Measurements from ENCODE around the gene GREB1L.
"Not testable (repeated sequence)": the region's sequence is repeated elsewhere in the genome, so short reads cannot be mapped to it uniquely, and the experiment has no call there.

GREB1L gene

GRCh38 chr18:21272016-21272579 lies 30.1 kb downstream of the GREB1L start:
- Mint-ChIP-seq H3K4me1 (ENCODE audit: low read depth) (no peaks in the 10 kb centered on the region), H3K9me3 (peaks cover 2% of the 10 kb centered on the region), H3K27me3 (no peaks in the 10 kb centered on the region), H3K4me3 (no peak overlapping the region), H3K36me3 (ENCODE audit: low read depth) (no peaks in the 10 kb centered on the region), H3K27ac (no peak overlapping the region)
- intact Hi-C loops (cut with micrococcal nuclease): no loop called here

- Mint-ChIP-seq H3K27me3 (no peaks in the 10 kb centered on the region), H3K9me3 (peaks cover 6% of the 10 kb centered on the region), H3K4me1 (ENCODE audit: low read depth) (no peaks in the 10 kb centered on the region), H3K4me3 (no peak overlapping the region), H3K27ac (no peak overlapping the region), H3K36me3 (ENCODE audit: low read depth) (no peaks in the 10 kb centered on the region)
- intact Hi-C loops (cut with micrococcal nuclease): no loop called here
Observed at GRCh38 chr18:21273568-21273967, 31.5 kb downstream of the GREB1L start.

DNA sequence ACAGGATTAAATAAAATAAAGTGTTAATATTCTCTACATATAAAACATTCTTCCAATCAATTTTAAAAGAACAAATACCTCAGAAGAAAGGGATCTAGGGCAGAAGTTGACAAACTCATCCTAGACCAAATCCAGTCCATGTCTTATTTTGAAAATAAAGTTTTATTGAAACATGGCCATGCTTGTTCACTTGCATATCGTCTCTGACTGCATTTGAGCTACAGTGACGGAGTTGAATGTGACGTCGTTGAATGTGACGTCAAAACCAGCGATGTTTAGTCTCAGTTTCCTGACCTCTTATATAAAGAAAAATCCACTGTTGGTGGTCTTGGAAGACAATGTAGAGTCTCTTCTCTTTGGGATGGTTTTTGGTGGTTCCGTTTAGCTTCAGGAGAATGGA lies 33.6 kb downstream of the GREB1L start:
- intact Hi-C loops (cut with micrococcal nuclease): no loop called here
- no peaks in the 10 kb centered on the region for H3K27me3 Mint-ChIP-seq
- H3K9me3 Mint-ChIP-seq: peaks cover 6% of the 10 kb centered on the region
- H3K4me3 Mint-ChIP-seq: no peak overlapping the region
- H3K36me3 Mint-ChIP-seq (ENCODE audit: low read depth): no peaks in the 10 kb centered on the region
- no peaks in the 10 kb centered on the region for H3K4me1 Mint-ChIP-seq (ENCODE audit: low read depth)
- no peak overlapping the region for H3K27ac Mint-ChIP-seq

DNA sequence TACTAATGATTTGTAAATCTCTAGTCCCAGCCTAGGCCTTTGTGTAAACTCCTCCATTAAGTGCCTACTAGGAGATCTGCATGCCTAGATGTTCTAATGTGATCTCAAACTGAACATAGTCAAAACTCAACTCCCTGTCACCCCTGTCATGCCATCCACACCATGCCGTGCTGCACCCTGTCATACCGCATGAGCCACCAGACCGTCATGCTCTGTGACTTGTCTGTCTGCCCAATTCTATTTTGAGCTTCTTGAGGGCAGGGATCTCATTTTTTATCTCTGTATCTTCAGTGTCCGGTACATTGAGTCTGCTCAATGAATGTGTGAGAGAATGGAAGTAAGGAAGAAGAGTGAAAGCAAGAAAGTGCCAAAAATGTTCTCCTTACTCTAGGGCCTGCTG lies 35.5 kb downstream of the GREB1L start:
- peaks cover 6% of the 10 kb centered on the region for H3K9me3 Mint-ChIP-seq
- intact Hi-C loops (cut with micrococcal nuclease): no loop called here
- H3K27ac Mint-ChIP-seq: no peak overlapping the region
- H3K27me3 Mint-ChIP-seq: no peaks in the 10 kb centered on the region
- H3K4me3 Mint-ChIP-seq: no peak overlapping the region
- no peaks in the 10 kb centered on the region for H3K4me1 Mint-ChIP-seq (ENCODE audit: low read depth)
- no peaks in the 10 kb centered on the region for H3K36me3 Mint-ChIP-seq (ENCODE audit: low read depth)

DNA sequence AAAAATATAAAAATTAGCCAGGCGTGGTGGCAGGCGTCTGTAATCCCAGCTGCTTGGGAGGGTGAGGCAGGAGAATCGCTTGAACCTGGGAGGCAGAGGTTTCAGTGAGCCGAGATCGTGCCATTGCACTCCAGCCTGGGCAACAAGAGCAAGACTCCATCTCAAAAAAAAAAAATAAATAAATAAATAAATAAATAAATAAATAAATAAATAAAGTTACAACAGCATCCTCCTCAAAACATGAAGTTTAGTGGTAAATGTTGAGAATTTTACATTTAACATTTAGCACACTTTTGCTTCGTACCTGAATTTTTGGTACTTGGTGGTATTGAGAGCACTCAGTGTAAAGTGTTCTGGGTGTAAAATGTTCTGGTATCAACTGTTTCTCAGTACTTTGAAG lies 36.2 kb downstream of the GREB1L start:
- H3K4me1 Mint-ChIP-seq (ENCODE audit: low read depth); H3K36me3 Mint-ChIP-seq (ENCODE audit: low read depth); intact Hi-C loops (cut with micrococcal nuclease); H3K27me3 Mint-ChIP-seq; H3K27ac Mint-ChIP-seq; H3K9me3 Mint-ChIP-seq; H3K4me3 Mint-ChIP-seq: not testable (repeated sequence)

DNA sequence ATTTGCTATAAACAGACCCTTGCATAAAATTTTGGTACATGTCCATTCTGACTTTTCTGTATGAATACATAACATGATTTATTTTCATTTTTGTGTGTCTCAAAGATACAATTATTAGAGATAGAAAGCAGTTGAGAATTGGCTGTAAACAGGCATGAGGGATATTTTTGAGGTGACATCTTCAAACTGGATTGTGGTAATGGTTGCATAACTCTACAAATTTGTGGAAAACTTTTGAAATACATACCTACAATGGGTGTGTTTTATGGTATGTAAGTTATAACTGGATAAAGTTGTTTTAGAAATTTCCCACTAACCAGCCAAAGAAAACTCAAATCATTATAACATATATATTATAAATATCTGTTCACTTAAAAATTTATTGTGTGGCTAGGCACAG lies 39.6 kb downstream of the GREB1L start:
- Mint-ChIP-seq H3K4me1 (ENCODE audit: low read depth) (no peaks in the 10 kb centered on the region), H3K9me3 (peaks cover 6% of the 10 kb centered on the region), H3K36me3 (ENCODE audit: low read depth) (no peaks in the 10 kb centered on the region), H3K4me3 (no peak overlapping the region), H3K27me3 (no peaks in the 10 kb centered on the region), H3K27ac (no peak overlapping the region)
- intact Hi-C loops (cut with micrococcal nuclease): no loop called here

DNA sequence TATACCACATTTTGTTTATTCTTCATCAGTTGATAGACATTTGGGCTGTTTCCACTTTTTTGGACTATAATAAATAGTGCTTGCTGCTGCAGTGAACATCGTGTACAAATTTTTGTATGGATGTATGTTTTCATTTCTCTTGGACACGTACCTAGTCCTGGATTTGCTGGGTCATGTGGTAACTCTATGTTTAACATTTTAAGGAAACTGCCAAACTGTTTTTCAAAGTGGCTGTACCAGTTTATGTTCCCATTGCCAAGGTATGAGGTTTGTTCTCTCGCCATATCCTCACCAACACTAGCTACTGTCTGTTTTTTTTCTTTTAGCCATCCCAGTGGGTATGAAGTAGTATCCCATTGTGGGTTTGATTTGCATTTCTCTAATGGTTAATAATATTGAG lies 42.5 kb downstream of the GREB1L start:
- Mint-ChIP-seq H3K4me3 (no peak overlapping the region), H3K27ac (no peak overlapping the region), H3K4me1 (ENCODE audit: low read depth) (no peaks in the 10 kb centered on the region), H3K9me3 (no peaks in the 10 kb centered on the region), H3K36me3 (ENCODE audit: low read depth) (no peaks in the 10 kb centered on the region), H3K27me3 (no peaks in the 10 kb centered on the region)
- intact Hi-C loops (cut with micrococcal nuclease): no loop called here

GRCh38 chr18:21289827-21290226 lies 47.8 kb downstream of the GREB1L start:
- H3K27ac Mint-ChIP-seq: no peak overlapping the region

DNA sequence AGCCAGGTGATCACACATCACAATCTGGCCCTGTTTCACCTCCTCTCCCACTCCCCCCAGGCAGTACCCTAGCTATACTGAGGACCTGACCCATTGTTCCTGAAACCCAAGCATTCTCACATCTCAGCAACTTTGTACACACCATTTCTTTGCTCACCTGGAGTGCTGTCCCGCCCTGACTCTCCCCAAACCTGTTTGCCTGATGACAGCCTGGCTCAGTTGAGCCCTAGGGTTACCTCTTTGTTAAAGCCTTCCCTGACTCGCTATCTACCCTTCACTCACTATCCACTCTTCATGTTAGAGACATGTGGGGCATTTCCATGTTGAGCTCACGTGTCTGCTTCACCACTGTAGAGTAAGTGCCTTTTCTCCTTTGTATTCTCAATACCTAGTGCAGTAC lies 49.1 kb downstream of the GREB1L start:
- no peaks in the 10 kb centered on the region for H3K9me3 Mint-ChIP-seq
- H3K27ac Mint-ChIP-seq: no peak overlapping the region
- intact Hi-C loops (cut with micrococcal nuclease): no loop called here
- H3K4me1 Mint-ChIP-seq (ENCODE audit: low read depth): no peaks in the 10 kb centered on the region
- H3K4me3 Mint-ChIP-seq: no peak overlapping the region
- no peaks in the 10 kb centered on the region for H3K36me3 Mint-ChIP-seq (ENCODE audit: low read depth)
- H3K27me3 Mint-ChIP-seq: no peaks in the 10 kb centered on the region

More at GRCh38 chr18:21289827-21290226, 47.8 kb downstream of the GREB1L start:
- Mint-ChIP-seq H3K36me3 (ENCODE audit: low read depth) (no peaks in the 10 kb centered on the region), H3K4me1 (ENCODE audit: low read depth) (no peaks in the 10 kb centered on the region), H3K4me3 (no peak overlapping the region), H3K9me3 (no peaks in the 10 kb centered on the region), H3K27me3 (no peaks in the 10 kb centered on the region)
- intact Hi-C loops (cut with micrococcal nuclease): no loop called here

DNA sequence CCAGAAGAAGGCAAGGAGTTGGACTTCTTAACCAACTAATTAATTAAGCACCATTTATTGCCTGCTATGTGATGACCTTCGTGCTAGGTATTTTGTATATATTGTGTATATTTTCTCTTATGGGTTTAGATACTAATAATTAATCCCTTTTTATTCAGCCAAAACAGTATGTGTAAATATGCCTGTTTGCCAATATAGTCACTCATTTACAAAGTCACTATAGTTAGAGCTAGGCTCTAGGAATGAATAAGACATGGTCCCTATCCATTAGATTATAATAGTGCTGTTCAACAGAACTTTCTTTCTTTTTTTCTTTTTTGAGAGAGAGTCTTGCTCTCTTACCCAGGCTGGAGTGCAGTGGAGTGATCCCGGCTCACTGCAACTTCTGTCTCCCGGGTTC lies 51.4 kb downstream of the GREB1L start:
- H3K9me3 Mint-ChIP-seq: no peaks in the 10 kb centered on the region
- intact Hi-C loops (cut with micrococcal nuclease): no loop called here
- H3K27ac Mint-ChIP-seq: no peak overlapping the region
- H3K4me1 Mint-ChIP-seq (ENCODE audit: low read depth): no peaks in the 10 kb centered on the region
- no peaks in the 10 kb centered on the region for H3K36me3 Mint-ChIP-seq (ENCODE audit: low read depth)
- no peak overlapping the region for H3K4me3 Mint-ChIP-seq
- no peaks in the 10 kb centered on the region for H3K27me3 Mint-ChIP-seq

DNA sequence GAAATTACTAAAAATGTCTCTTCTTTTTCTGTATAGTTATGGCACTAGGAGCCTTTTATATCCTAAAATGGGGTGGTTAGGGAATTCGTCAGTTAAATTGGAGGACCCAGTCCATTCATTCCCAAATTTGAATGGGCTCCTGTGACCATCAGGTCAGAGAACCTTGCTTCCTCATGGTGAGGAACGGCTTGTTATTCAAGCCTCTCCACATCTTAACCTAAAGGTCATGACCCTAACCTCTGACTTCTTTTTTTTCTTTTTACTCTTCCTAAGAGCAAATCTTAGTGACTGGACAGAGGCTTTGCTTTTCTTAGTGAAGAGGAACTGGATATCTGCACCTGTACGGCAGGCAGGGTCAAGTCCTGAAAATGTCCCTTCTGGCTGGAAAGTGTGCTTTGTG lies 53.1 kb downstream of the GREB1L start:
- no peaks in the 10 kb centered on the region for H3K4me1 Mint-ChIP-seq (ENCODE audit: low read depth)

GRCh38 chr18:21296045-21296444 lies 54.0 kb downstream of the GREB1L start:
- intact Hi-C loops (cut with micrococcal nuclease): no loop called here
- Mint-ChIP-seq H3K4me3 (no peak overlapping the region), H3K4me1 (ENCODE audit: low read depth) (no peaks in the 10 kb centered on the region), H3K27me3 (no peaks in the 10 kb centered on the region), H3K9me3 (no peaks in the 10 kb centered on the region), H3K27ac (no peak overlapping the region), H3K36me3 (ENCODE audit: low read depth) (no peaks in the 10 kb centered on the region)

More for the DNA sequence above, 53.1 kb downstream of the GREB1L start:
- Mint-ChIP-seq H3K27me3 (no peaks in the 10 kb centered on the region), H3K4me3 (no peak overlapping the region), H3K36me3 (ENCODE audit: low read depth) (no peaks in the 10 kb centered on the region), H3K27ac (no peak overlapping the region), H3K9me3 (no peaks in the 10 kb centered on the region)
- intact Hi-C loops (cut with micrococcal nuclease): no loop called here

DNA sequence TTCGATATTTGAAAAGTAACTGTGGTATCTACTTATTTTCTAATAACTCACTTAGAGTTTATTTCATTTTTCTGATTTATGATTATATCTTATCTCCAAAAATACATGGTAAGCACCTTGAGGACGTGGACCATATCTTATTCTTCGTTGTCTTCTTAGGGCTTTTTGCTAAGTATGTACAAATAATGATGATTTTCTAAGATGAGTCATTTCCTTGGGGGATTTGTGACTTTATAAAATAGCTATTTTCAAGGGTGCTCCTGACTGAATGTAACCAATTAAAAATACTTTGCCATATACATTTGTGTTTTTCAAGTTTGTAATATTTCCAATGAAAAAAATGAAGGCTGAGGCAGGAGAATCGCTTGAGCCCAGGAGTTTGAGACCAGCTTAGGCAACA lies 56.3 kb downstream of the GREB1L start:
- Mint-ChIP-seq H3K36me3 (ENCODE audit: low read depth) (no peaks in the 10 kb centered on the region), H3K4me1 (ENCODE audit: low read depth) (no peaks in the 10 kb centered on the region), H3K4me3 (no peak overlapping the region), H3K9me3 (no peaks in the 10 kb centered on the region), H3K27me3 (no peaks in the 10 kb centered on the region), H3K27ac (no peak overlapping the region)
- intact Hi-C loops (cut with micrococcal nuclease): no loop called here

DNA sequence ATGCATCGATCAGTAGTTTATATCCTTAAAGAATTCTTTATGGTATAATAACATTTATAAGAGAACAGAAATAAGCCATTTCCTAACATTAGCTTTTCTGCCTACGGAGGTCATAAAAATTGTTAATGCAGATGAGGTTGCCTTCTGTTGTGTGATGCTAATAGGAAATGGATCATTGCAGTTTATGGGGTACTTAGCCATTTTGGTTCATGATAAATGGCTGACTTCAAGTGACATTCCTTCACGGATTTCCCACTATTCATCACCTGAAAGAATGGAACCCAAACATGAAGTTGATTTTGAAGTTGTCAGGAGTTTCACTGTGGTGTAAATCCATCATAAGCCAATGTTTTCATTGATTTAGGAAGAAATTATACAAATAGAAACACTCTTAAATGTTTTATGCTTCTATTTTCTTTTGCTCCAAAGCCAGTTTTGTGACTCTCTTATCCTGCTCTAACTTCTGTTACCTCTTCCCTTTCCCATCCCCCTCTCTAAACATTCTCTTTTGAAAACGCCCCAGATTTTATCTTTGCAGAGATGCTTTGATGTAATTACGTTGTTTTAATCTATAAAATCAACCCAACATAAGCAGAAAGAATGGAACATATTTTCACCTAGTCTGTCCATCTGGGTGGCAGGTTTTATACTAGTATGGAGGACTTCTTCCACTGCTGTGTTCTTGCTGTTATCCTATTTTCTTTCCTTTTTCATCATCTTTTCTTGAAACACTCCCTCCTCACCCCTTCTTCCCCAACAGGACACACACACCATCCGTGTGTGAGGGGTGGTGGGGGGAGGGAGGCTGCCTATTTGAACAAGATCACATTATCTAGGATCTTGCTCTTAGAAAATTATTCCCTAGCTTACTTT lies 58.2 kb downstream of the GREB1L start:
- H3K9me3 Mint-ChIP-seq: no peaks in the 10 kb centered on the region

GRCh38 chr18:21300908-21301200 lies 58.8 kb downstream of the GREB1L start:
- Mint-ChIP-seq H3K36me3 (ENCODE audit: low read depth) (no peaks in the 10 kb centered on the region), H3K27ac (no peak overlapping the region), H3K27me3 (no peaks in the 10 kb centered on the region), H3K4me1 (ENCODE audit: low read depth) (no peaks in the 10 kb centered on the region), H3K9me3 (no peaks in the 10 kb centered on the region), H3K4me3 (no peak overlapping the region)
- intact Hi-C loops (cut with micrococcal nuclease): loop anchor here (10.0 kb wide), 1 partner anchor 64 kb away; no protein-coding TSS in a partner anchor

More for the DNA sequence above, 58.2 kb downstream of the GREB1L start:
- intact Hi-C loops (cut with micrococcal nuclease): loop anchor here (10.0 kb wide), 1 partner anchor 65 kb away; no protein-coding TSS in a partner anchor
- H3K36me3 Mint-ChIP-seq (ENCODE audit: low read depth): no peaks in the 10 kb centered on the region
- H3K27ac Mint-ChIP-seq: no peak overlapping the region
- H3K27me3 Mint-ChIP-seq: no peaks in the 10 kb centered on the region
- H3K4me3 Mint-ChIP-seq: no peak overlapping the region
- no peaks in the 10 kb centered on the region for H3K4me1 Mint-ChIP-seq (ENCODE audit: low read depth)
